Umbilical cord (tissue), 2 donors: Measurements from ENCODE around the gene LY86. TPM values are rescaled to one million over a fixed set of nuclear protein-coding genes. Genes with fewer than 3 reads are reported as not detected.

Source experiments
- DNase-seq: peaks from one replicate; pipeline ENCODE4 v3.0.0-alpha.2; 2015; ENCODE audit warnings: low spot score
- total RNA-seq: library from RNA; depleted of rRNA; stranded (reverse); fragments of >200 nt; gene quantifications from one replicate; pipeline ENCODE4 v1.2.3, GENCODE V29; 2014; ENCODE audit warnings: low replicate concordance; ENCODE audit not compliant: insufficient read depth

The LY86 gene
- total RNA-seq, 1 donor from 2014 or later = 2.2 TPM

DNA sequence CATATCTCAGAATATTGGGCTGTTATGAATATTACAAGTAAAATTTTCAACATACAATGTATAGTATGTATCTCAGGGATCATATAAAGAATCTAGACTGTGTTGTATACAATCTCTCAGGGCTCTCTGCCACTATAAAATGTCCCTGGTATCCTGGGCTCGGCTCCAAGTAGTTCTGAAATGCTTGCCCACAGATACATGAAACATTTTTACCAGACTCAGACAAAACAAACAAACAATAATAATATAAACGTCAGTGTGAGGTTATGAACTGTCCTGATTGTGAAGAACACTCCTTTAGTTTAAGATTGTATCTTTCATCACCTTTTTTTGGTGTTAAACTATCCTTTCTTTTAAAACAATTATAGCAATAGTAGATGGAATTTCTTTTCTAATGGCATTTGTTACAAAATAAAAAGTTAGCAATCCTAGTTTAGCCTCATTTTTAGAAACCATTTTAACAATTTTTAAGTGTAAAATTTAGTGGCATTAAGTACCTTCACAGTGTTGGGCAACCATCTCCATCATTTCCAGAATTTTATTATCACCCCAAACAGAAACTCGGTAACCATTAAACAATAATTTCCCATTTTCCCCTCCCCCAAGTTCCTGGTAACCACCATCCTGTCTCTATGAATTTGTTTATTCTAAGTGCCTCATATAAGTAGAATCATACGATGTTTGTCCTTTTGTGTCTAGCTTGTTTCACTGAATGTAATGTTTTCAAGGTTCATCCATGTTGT, 17.4 kb upstream of the LY86 start:
- no peak for DNase-seq

DNA sequence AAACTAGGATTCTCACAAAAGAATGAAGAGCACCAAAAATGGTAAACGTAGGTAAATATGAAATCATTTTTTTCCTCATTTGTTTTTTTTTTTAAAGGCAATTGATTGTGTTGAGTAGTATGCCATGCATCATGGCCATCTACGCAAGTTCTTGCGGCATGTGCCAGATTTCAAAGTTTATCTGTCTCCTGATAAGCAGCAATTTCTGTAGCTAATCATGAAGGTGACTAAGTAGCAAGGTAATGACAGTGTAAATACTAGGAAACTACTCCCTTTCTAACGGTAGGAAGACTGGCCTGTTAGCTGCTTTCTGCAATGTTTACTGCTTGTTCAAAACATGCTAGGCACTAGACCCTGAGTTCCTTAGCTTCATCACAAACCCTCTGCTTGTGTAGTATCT, 13.4 kb upstream of the LY86 start:
- DNase-seq = no peak

GRCh38 chr6:6577735-6578134, 10.8 kb upstream of the LY86 start:
- no peak for DNase-seq

DNA sequence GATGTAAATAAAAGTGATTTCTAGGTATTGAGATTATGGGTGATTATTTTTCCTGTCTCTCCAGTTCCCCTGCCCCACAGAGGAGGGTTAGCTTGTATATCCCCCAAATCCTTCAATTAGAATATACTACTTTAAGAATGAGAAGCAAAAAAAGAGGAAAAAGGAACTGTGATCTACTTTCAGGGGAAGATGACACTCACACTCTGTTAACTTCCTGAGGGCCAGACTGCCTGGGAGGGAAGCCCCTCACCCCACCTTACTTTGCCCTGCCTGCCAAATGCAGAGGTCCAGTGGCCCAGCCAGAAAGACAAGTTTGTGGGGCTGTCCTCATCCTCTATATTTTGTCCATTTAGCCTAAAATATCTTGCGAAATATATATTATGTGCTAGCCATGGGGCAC, 9.2 kb upstream of the LY86 start:
- no peak for DNase-seq

DNA sequence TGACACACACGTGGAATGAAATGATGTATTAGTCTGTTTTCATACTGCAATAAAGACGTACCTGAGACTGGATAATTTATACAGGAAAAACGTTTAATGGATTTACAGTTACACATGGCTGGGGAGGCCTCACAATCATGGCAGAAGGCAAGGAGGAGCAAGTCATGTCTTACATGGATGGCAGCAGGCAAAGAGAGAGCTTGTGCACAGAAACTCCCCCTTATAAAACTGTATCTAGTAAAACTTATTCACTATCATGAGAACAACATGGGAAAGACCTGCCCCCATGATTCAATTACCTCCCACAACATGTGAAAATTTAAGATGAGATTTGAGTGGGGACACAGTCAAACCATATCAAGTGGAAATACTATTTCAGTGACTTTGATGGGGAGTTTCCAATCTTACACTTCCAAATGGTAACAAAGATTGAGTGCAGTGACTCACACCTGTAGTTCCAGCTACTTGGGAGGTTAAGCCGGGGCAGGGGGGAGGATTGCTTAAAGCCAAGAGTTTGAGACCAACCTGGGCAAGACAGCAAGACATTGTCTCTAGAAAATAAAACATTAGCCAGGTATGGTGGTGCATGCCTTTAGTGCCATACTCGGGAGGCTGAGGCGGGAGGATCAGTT, 8.2 kb upstream of the LY86 start:
- DNase-seq = no peak

GRCh38 chr6:6581054-6581453, 7.5 kb upstream of the LY86 start:
- no peak for DNase-seq

DNA sequence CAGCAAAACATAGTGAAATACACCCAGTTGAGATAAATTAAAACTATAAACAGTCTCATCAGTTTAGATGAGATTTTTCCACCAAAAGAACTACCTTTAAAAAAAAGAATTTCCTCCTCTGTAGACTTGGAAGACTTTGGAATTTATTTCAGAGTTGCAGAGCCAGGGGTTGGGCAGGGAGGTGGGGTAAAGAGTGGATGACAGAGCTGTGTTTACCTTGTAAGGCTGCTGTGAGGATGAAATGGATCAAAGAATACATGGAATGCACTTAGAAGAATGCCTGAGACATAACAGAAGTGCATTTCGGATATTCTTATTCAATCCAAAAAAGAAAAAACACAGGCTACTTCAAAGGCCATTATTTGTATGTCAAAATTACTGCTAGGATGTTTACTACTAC, 6.4 kb upstream of the LY86 start:
- peak; percentile 39 for DNase-seq

GRCh38 chr6:6583836-6584235, 4.7 kb upstream of the LY86 start:
- no peak for DNase-seq

GRCh38 chr6:6584310-6585002, 4.1 kb upstream of the LY86 start:
- DNase-seq = no peak

GRCh38 chr6:6585003-6585311, 3.6 kb upstream of the LY86 start:
- DNase-seq = no peak

GRCh38 chr6:6586167-6586566, 2.4 kb upstream of the LY86 start:
- no peak for DNase-seq

DNA sequence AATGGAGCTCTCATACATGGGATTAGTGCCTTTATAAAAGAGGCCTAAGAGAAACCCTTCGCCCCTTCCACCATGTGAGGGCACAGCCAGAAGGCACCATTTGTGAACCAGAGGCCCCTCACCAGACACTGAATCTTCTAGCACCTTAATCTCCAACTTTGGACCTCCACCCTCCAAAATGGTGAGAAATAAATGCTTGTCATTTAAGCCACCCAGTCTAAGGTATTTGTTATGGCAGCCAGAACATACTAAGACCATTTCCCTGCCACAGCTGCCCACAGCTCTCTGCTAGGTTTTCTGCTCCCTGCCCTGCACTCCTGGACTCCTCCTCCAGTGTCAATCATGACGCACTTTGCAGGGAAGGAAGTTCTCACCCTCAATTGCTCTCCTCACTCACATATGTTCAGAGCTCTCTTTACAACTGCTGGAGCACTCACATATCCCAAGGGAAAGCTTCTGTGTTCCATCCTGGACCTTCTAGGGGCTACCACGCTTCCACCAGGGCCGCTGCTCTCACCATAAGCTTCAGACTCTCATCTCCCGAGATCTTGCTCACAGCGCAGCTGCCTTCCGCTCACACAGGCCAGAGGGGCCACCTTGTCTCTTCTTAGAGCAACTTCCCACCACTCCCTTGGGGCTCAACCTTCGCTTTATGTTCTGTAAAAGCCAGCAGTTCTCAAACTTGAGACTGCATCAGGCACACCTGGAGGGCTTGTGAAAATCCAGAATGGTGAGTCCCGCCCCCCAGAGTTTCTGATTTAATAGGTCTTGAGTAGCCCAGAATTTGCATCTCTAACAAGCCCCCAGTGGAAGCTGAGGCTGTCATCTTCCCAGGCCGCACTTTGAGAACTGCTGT, 1.6 kb upstream of the LY86 start:
- DNase-seq = no peak

GRCh38 chr6:6587696-6588063, 840 bp upstream of the LY86 start:
- DNase-seq = no peak

DNA sequence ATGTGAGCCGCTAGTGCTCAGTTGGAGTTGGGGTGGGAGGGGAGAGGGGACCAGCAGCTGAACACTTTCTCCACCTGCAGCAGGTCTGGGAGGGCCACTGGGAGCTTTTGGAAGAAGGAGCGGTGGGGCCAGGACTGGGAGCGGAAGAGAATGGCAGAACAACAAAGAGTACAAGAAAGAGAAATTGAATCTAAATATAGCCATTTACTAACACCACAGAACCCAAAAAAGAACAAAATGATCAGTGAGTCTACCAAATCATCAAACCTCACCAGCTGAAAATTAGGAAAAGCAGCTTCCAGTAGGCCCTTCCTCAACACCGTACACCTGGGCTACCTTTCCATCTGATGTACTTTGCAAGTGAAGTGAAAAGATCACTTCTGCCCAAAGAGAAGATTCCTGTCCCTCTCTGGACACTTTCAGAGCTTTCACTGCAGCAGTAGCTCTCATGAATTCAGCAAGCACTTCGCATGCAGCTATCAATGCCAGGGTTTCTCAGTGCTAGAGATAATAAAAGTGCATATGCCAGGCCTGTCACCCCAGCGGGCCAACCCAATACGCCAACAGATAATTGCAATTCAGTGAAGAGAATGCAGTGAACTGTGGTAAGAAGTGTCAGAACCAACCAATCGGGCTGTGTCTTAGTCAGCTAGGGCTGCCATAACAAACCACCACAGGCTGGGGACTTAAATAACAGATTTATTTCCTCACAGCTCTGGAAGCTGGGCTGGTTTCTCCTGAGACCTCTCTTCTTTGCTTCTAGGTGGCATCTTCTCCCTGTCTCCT, 597 bp downstream of the LY86 start:
- DNase-seq = no peak

- no peak for DNase-seq
Observed at GRCh38 chr6:6590530-6590929, 2.0 kb downstream of the LY86 start.

DNA sequence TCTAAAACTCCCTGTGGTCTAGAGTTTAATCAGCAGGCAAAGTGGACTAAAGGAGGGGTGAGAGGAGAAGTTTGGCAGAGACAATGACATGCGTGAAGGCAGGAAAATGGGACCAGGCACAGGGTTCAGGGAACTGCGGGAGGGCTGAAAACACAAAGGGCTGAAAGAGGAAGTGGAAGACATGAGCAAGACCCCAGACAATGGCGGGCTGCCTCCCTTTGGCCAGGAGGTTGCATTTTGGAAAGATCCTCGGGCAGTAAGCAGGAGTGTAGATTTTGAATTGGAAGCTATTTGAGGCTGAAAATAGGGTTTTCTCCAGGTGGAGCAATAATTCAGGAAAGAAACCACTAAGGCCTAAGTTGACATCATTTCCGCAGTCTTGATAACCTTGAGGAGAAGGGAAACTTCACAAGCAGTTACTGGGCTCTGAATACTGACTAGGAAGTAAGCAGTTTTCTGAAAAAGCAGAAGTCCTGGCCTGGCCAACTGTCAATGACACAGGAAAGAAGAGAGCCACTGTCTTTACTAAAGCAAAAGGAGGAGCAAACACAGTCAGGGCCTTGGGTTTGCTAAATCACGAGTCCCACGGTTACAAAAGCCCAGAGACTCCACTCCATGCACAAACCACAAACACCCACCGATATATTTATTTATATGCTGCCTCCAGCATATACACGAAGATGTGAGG, 3.4 kb downstream of the LY86 start:
- peak; percentile 43 for DNase-seq

- DNase-seq = no peak
Observed at GRCh38 chr6:6592826-6593475, 4.4 kb downstream of the LY86 start.

DNA sequence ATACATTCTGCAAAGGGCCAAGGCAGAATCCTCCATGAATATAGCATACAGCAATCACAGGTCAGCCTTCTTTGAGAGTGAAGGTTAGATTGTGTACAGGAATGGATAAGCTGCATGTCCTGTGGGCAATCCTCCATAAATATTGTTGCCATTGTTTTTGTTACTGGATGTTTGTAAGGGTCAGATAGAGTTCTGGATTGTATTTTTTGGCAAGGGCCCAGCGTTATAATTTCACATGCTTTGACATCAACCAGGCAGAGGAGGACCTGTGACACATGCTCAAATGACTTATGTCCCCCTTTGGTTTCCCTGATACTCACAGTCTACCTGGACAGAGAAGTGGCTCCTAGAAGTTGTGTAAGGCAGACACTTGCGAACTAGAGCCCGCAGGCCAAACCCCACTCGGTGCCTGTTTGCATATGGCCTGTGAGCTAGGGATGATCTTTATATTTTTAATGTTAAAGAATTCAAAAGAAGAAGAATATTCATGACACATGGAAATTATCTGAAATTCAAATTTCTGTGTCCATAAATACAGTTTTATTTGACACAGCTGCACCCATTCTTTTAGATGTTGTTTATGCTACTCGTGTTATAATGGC, 5.4 kb downstream of the LY86 start:
- peak; percentile 45 for DNase-seq

- no peak for DNase-seq
Observed at GRCh38 chr6:6595025-6595424, 6.5 kb downstream of the LY86 start.

- DNase-seq = no peak
Observed at GRCh38 chr6:6595952-6596351, 7.4 kb downstream of the LY86 start.
